Suprapubic skin (tissue), 3 donors: ENCODE results near the gene GIPR.

Experiments
- CTCF ChIP-seq, 2 donors: fragments of 200-600 bp in 1 of 2; fragments of 450-650 bp in 1 of 2; sonication (generic) in 1 of 2; IDR thresholded peaks; one replicate each; pipeline ENCODE4 v1.5.1; 2016 to 2019; ENCODE audit warnings: antibody characterized with exemption in 2 of 2, mild to moderate bottlenecking in 1 of 2, moderate library complexity in 1 of 2
- POLR2A ChIP-seq, 2 donors: fragments of 450-650 bp; IDR thresholded peaks; one replicate each; pipeline ENCODE4 v1.6.1; 2017; ENCODE audit warnings: antibody characterized with exemption in 2 of 2, mild to moderate bottlenecking in 2 of 2, moderate library complexity in 2 of 2

GRCh38 chr19:45674946-45675345 is 6.9 kb downstream of the GIPR start:
- TF ChIP-seq CTCF (IDR thresholded peaks at IDR 0.05) (no peak), POLR2A (IDR thresholded peaks at IDR 0.05) (no peak)
